DND-41 (cell line): Measurements from ENCODE around the gene NAPSA.

Experiments
- CTCF ChIP-seq: IDR thresholded peaks from 2 replicates; pipeline ENCODE4 v1.5.1; 2012; ENCODE audit warnings: borderline replicate concordance, low read length, moderate library complexity, mild to moderate bottlenecking; ENCODE audit not compliant: poor library complexity, severe bottlenecking; ENCODE audit errors: extremely low read depth
- EZH2 ChIP-seq: IDR thresholded peaks from 3 replicates; pipeline ENCODE4 v1.6.1; 2012; ENCODE audit warnings: borderline replicate concordance, low read depth, mild to moderate bottlenecking, moderate library complexity, low read length, inconsistent platforms; ENCODE audit not compliant: severe bottlenecking

- TF ChIP-seq CTCF = peak; percentile 93
- TF ChIP-seq EZH2 = no peak
Observed at GRCh38 chr19:50357178-50358100, 8.0 kb downstream of the NAPSA start.
